Smooth muscle cell (in vitro differentiated cells): ENCODE data around the gene SIAH1. TPM values are rescaled to one million over a fixed set of nuclear protein-coding genes. Genes with fewer than 3 reads are reported as not detected.
"Not testable (repeated sequence)": the region's sequence is repeated elsewhere in the genome, so short reads cannot be mapped to it uniquely, and the experiment has no call there.

Source experiments
- DNase-seq: peaks from one replicate; lab custom pipeline; 2025; ENCODE audit not compliant: unreplicated experiment; lab: John Stamatoyannopoulos, UW
- H2AFZ ChIP-seq: fragments of 200-600 bp; sonication (generic); 2 replicates; pipeline ENCODE4 v1.6.0; 2016; ENCODE audit warnings: antibody characterized with exemption, low read depth, mild to moderate bottlenecking
- H3F3A ChIP-seq: fragments of 200-600 bp; sonication (generic); 2 replicates; pipeline ENCODE4 v1.6.0; 2017; ENCODE audit warnings: antibody characterized with exemption, low read depth
- H3K27ac ChIP-seq: fragments of 200-600 bp; sonication (generic); 2 replicates; pipeline ENCODE4 v1.5.1; 2016; ENCODE audit warnings: low read depth, mild to moderate bottlenecking
- H3K27me3 ChIP-seq: fragments of 200-600 bp; sonication (generic); 2 replicates; pipeline ENCODE4 v1.6.1; 2016; ENCODE audit warnings: low read depth, mild to moderate bottlenecking
- H3K36me3 ChIP-seq: fragments of 200-600 bp; sonication (generic); 2 replicates; pipeline ENCODE4 v1.5.1; 2016; ENCODE audit warnings: low read depth
- H3K4me1 ChIP-seq: fragments of 200-600 bp; sonication (generic); 2 replicates; pipeline ENCODE4 v1.5.1; 2016; ENCODE audit warnings: low read depth
- H3K4me2 ChIP-seq: fragments of 200-600 bp; sonication (generic); 2 replicates; pipeline ENCODE4 v1.6.0; 2016; ENCODE audit warnings: mild to moderate bottlenecking
- H3K4me3 ChIP-seq: fragments of 200-600 bp; sonication (generic); 2 replicates; pipeline ENCODE4 v1.5.1; 2016; ENCODE audit warnings: mild to moderate bottlenecking
- H3K79me2 ChIP-seq: fragments of 200-600 bp; sonication (generic); 2 replicates; pipeline ENCODE4 v1.6.0; 2016; ENCODE audit warnings: low read depth, mild to moderate bottlenecking
- H3K9ac ChIP-seq: fragments of 200-600 bp; sonication (generic); 2 replicates; pipeline ENCODE4 v1.6.0; 2016; ENCODE audit warnings: low read depth
- H3K9me3 ChIP-seq: fragments of 200-600 bp; sonication (generic); replicated peaks from 2 replicates; pipeline ENCODE4 v1.5.1; 2016; ENCODE audit warnings: low read depth
- H4K20me1 ChIP-seq: fragments of 200-600 bp; sonication (generic); 2 replicates; pipeline ENCODE4 v1.6.0; 2016; ENCODE audit warnings: low read depth
- CTCF ChIP-seq: fragments of 200-600 bp; sonication (generic); IDR thresholded peaks from 2 replicates; pipeline ENCODE4 v1.5.1; 2017; ENCODE audit warnings: borderline replicate concordance, mild to moderate bottlenecking, antibody characterized with exemption; ENCODE audit not compliant: insufficient read depth, poor library complexity, severe bottlenecking
- WGBS: methylation state at CpG from one replicate; pipeline ENCODE4 v1.1.7; 2016; ENCODE audit warnings: low lambda C conversion rate; 5-methylcytosine and 5-hydroxymethylcytosine counted together
- polyA plus RNA-seq: library from polyadenylated mRNA; unstranded; fragments of >200 nt; fragmentation: Nextera tagmentation; extraction: Ambion mirVana; gene quantifications from 2 replicates; pipeline ENCODE4 v1.2.1, GENCODE V29; 2016
- total RNA-seq: library from RNA; depleted of rRNA; stranded (reverse); fragments of >200 nt; gene quantifications from 2 replicates; pipeline ENCODE4 v1.2.3, GENCODE V29; 2014

The SIAH1 gene
- total and polyA plus RNA-seq, 2 experiments from 2014 or later: 24.5 to 34.0 TPM

- Histone ChIP-seq H3K27ac (no peak overlapping the region), H3F3A (no peaks in the 10 kb centered on the region), H3K4me3 (no peak overlapping the region), H3K9ac (no peak overlapping the region), H3K9me3 (no peaks in the 10 kb centered on the region), H3K4me1 (no peaks in the 10 kb centered on the region), H3K4me2 (no peak overlapping the region), H2AFZ (no peak overlapping the region), H4K20me1 (no peaks in the 10 kb centered on the region), H3K79me2 (no peaks in the 10 kb centered on the region), H3K36me3 (no peaks in the 10 kb centered on the region), H3K27me3 (no peaks in the 10 kb centered on the region)
- 74% methylated on average over 2 of the region's 2 CpGs for WGBS
- no peak for TF ChIP-seq CTCF
- DNase-seq: no peak
Observed at GRCh38 chr16:48426244-48427141, 41.3 kb upstream of the SIAH1 start.

GRCh38 chr16:48422537-48422936 is 37.3 kb upstream of the SIAH1 start:
- Histone ChIP-seq H3K9me3 (no peaks in the 10 kb centered on the region), H2AFZ (no peak overlapping the region), H3K36me3 (no peaks in the 10 kb centered on the region), H3K4me2 (no peak overlapping the region), H3F3A (no peaks in the 10 kb centered on the region), H3K4me3 (no peak overlapping the region), H3K4me1 (no peaks in the 10 kb centered on the region), H3K9ac (no peak overlapping the region), H4K20me1 (no peaks in the 10 kb centered on the region), H3K79me2 (no peaks in the 10 kb centered on the region), H3K27me3 (no peaks in the 10 kb centered on the region), H3K27ac (no peak overlapping the region)
- TF ChIP-seq CTCF: no peak
- 93% methylated on average over 2 of the region's 2 CpGs for WGBS
- DNase-seq: no peak

GRCh38 chr16:48421741-48422140 is 36.5 kb upstream of the SIAH1 start:
- 76% methylated on average over 3 of the region's 3 CpGs for WGBS
- H2AFZ ChIP-seq: no peak overlapping the region
- H3K79me2 ChIP-seq: no peaks in the 10 kb centered on the region
- H3K4me3 ChIP-seq: no peak overlapping the region
- H3K9me3 ChIP-seq: no peaks in the 10 kb centered on the region
- H3K36me3 ChIP-seq: no peaks in the 10 kb centered on the region
- no peak for TF ChIP-seq CTCF
- H3K27ac ChIP-seq: no peak overlapping the region
- no peak for DNase-seq
- H4K20me1 ChIP-seq: no peaks in the 10 kb centered on the region
- no peaks in the 10 kb centered on the region for H3K27me3 ChIP-seq
- no peak overlapping the region for H3K9ac ChIP-seq
- H3K4me2 ChIP-seq: no peak overlapping the region
- H3K4me1 ChIP-seq: no peaks in the 10 kb centered on the region
- no peaks in the 10 kb centered on the region for H3F3A ChIP-seq

GRCh38 chr16:48420437-48420836 is 35.2 kb upstream of the SIAH1 start:
- WGBS: 83% methylated on average over 1 of the region's 1 CpG
- Histone ChIP-seq H3K4me3 (no peak overlapping the region), H4K20me1 (no peaks in the 10 kb centered on the region), H3K4me1 (no peaks in the 10 kb centered on the region), H3K27me3 (no peaks in the 10 kb centered on the region), H3K27ac (no peak overlapping the region), H3K9ac (no peak overlapping the region), H3F3A (no peaks in the 10 kb centered on the region), H3K79me2 (no peaks in the 10 kb centered on the region), H3K9me3 (no peaks in the 10 kb centered on the region), H3K4me2 (no peak overlapping the region), H2AFZ (no peak overlapping the region), H3K36me3 (no peaks in the 10 kb centered on the region)
- no peak for TF ChIP-seq CTCF
- DNase-seq: no peak

- not testable (repeated sequence) for H3K27ac ChIP-seq, H3K9me3 ChIP-seq, H3F3A ChIP-seq, H3K9ac ChIP-seq, H3K36me3 ChIP-seq, H3K4me3 ChIP-seq, H3K79me2 ChIP-seq, H3K27me3 ChIP-seq, DNase-seq, H3K4me2 ChIP-seq, H2AFZ ChIP-seq, H4K20me1 ChIP-seq, H3K4me1 ChIP-seq
- 94% methylated on average over 24 of the region's 29 CpGs for WGBS
Observed at GRCh38 chr16:48416617-48417016, 31.4 kb upstream of the SIAH1 start.
